DND-41 (cell line): ENCODE measurements around the gene GADD45B.

ENCODE experiments used
- ATAC-seq: fragments of 200-7000 bp; cut with Tn5 transposase; 3 replicates; pipeline ENCODE4 v1.9.1; 2021; ENCODE audit warnings: low read depth; ENCODE audit not compliant: insufficient read depth
- DNase-seq: peaks from one replicate; pipeline ENCODE4 v3.0.0-alpha.2; 2020
- H2AFZ ChIP-seq: 2 replicates; pipeline ENCODE4 v1.6.0; 2012; ENCODE audit warnings: low read depth, low read length
- H3K27ac ChIP-seq: 2 replicates; pipeline ENCODE4 v1.5.1; 2012; ENCODE audit warnings: low read length, inconsistent platforms
- H3K27me3 ChIP-seq: fragments of 200-600 bp; sonication (generic); 2 replicates; pipeline ENCODE4 v1.6.0; 2012; ENCODE audit warnings: low read length, mild to moderate bottlenecking, inconsistent platforms; ENCODE audit not compliant: insufficient read depth, poor library complexity
- H3K36me3 ChIP-seq: 2 replicates; pipeline ENCODE4 v1.5.1; 2012; ENCODE audit warnings: low read length, inconsistent platforms; ENCODE audit not compliant: insufficient read depth
- H3K4me1 ChIP-seq: 2 replicates; pipeline ENCODE4 v1.5.1; 2012; ENCODE audit warnings: mild to moderate bottlenecking, low read length; ENCODE audit not compliant: insufficient read depth
- H3K4me2 ChIP-seq: 2 replicates; pipeline ENCODE4 v1.6.0; 2012; ENCODE audit warnings: mild to moderate bottlenecking, moderate library complexity, low read length, inconsistent platforms; ENCODE audit not compliant: insufficient read depth
- H3K4me3 ChIP-seq, 2 experiments: fragments of 200-600 bp in 1 of 2; shearing (Covaris generic) in 1 of 2; 2 replicates each; pipeline ENCODE4 v1.5.1; 2012 to 2016; ENCODE audit warnings: inconsistent platforms in 2 of 2, low read length in 2 of 2, mild to moderate bottlenecking in 2 of 2, low read depth in 1 of 2, moderate library complexity in 1 of 2
- H3K79me2 ChIP-seq: 2 replicates; pipeline ENCODE4 v1.6.0; 2012; ENCODE audit warnings: low read length, inconsistent platforms; ENCODE audit not compliant: insufficient read depth
- H3K9ac ChIP-seq: 2 replicates; pipeline ENCODE4 v1.6.0; 2012; ENCODE audit warnings: low read depth, mild to moderate bottlenecking, inconsistent platforms, low read length, moderate library complexity
- H3K9me3 ChIP-seq: 2 replicates; pipeline ENCODE4 v1.5.1; 2012; ENCODE audit warnings: low read length, moderate library complexity, mild to moderate bottlenecking, inconsistent platforms; ENCODE audit not compliant: insufficient read depth, severe bottlenecking
- H4K20me1 ChIP-seq: 2 replicates; pipeline ENCODE4 v1.6.0; 2012; ENCODE audit warnings: low read length; ENCODE audit not compliant: insufficient read depth
- CTCF ChIP-seq: IDR thresholded peaks from 2 replicates; pipeline ENCODE4 v1.5.1; 2012; ENCODE audit warnings: borderline replicate concordance, low read length, moderate library complexity, mild to moderate bottlenecking; ENCODE audit not compliant: poor library complexity, severe bottlenecking; ENCODE audit errors: extremely low read depth
- EZH2 ChIP-seq: IDR thresholded peaks from 3 replicates; pipeline ENCODE4 v1.6.1; 2012; ENCODE audit warnings: borderline replicate concordance, low read depth, mild to moderate bottlenecking, moderate library complexity, low read length, inconsistent platforms; ENCODE audit not compliant: severe bottlenecking

Gene GADD45B

GRCh38 chr19:2441096-2441752, 34.7 kb upstream of the GADD45B start:
- Histone ChIP-seq H3K79me2 (peaks cover 88% of the 10 kb centered on the region), H3K27ac (no peak overlapping the region), H3K36me3 (peaks cover 76% of the 10 kb centered on the region), H3K4me1 (no peaks in the 10 kb centered on the region), H4K20me1 (peaks cover 74% of the 10 kb centered on the region), H3K9me3 (no peaks in the 10 kb centered on the region), H3K9ac (no peak overlapping the region), H3K27me3 (no peaks in the 10 kb centered on the region), H3K4me3 (no peak overlapping the region), H2AFZ (no peak overlapping the region), H3K4me2 (no peak overlapping the region)
- no peak for TF ChIP-seq EZH2
- no peak for TF ChIP-seq CTCF
- no peak for ATAC-seq
- no peak for DNase-seq

- Histone ChIP-seq H3K4me3 (no peak overlapping the region), H3K4me2 (no peak overlapping the region), H3K4me1 (peaks cover 11% of the 10 kb centered on the region; the same call in 1 of the 2 replicates), H3K36me3 (peaks cover 75% of the 10 kb centered on the region), H3K9me3 (no peaks in the 10 kb centered on the region), H3K27ac (no peak overlapping the region), H3K9ac (no peak overlapping the region), H3K27me3 (no peaks in the 10 kb centered on the region), H2AFZ (no peak overlapping the region), H3K79me2 (peaks cover 91% of the 10 kb centered on the region), H4K20me1 (peaks cover 80% of the 10 kb centered on the region)
- ATAC-seq (no peak), DNase-seq (no peak)
- TF ChIP-seq EZH2 = no peak
- no peak for TF ChIP-seq CTCF
These were observed 32.7 kb upstream of the GADD45B start for GRCh38 chr19:2443116-2443784.

GRCh38 chr19:2443785-2444182, 32.1 kb upstream of the GADD45B start:
- Histone ChIP-seq H3K4me2 (no peak overlapping the region), H4K20me1 (peaks cover 81% of the 10 kb centered on the region), H3K27ac (no peak overlapping the region), H3K79me2 (peaks cover 91% of the 10 kb centered on the region), H3K36me3 (peaks cover 75% of the 10 kb centered on the region), H3K9ac (no peak overlapping the region), H3K4me1 (peaks cover 11% of the 10 kb centered on the region; the same call in 1 of the 2 replicates), H3K27me3 (no peaks in the 10 kb centered on the region), H3K9me3 (no peaks in the 10 kb centered on the region), H3K4me3 (no peak overlapping the region), H2AFZ (no peak overlapping the region)
- no peak for ATAC-seq
- no peak for TF ChIP-seq EZH2
- no peak for TF ChIP-seq CTCF
- DNase-seq = no peak
